Activated CD4-positive, alpha-beta T cell treated with anti-CD3 and anti-CD28 coated beads for 36 hours (primary cell): ENCODE results near the gene CKLF. TPM values are rescaled to one million over a fixed set of nuclear protein-coding genes. Genes with fewer than 3 reads are reported as not detected.

Source experiments
- ATAC-seq: fragments of 200-7000 bp; cut with Tn5 transposase; one replicate; pipeline ENCODE4 v1.10.0; 2021; ENCODE audit warnings: mild to moderate bottlenecking, moderate library complexity
- CTCF ChIA-PET: fragments of 350-600 bp; sonication (Branson Sonifier 250); formaldehyde crosslinking; loops from one replicate; lab custom pipeline; 2021; ENCODE audit warnings: antibody characterized with exemption; lab: Charles Lee
- POLR2A ChIA-PET: fragments of 350-600 bp; sonication (Branson Sonifier 250); formaldehyde crosslinking; loops from one replicate; lab custom pipeline; 2021; ENCODE audit warnings: antibody characterized with exemption, inconsistent platforms; lab: Charles Lee
- DNase-seq: peaks from one replicate; pipeline ENCODE4 v3.0.0-alpha.2; 2020
- H3K27ac Mint-ChIP-seq: one replicate; pipeline ENCODE4 v1.8.0; 2021; ENCODE audit warnings: mixed read lengths
- H3K27me3 Mint-ChIP-seq: one replicate; pipeline ENCODE4 v1.8.0; 2021; ENCODE audit warnings: mixed read lengths
- H3K36me3 Mint-ChIP-seq: one replicate; pipeline ENCODE4 v1.8.0; 2021; ENCODE audit warnings: low read depth, mixed read lengths
- H3K4me1 Mint-ChIP-seq: one replicate; pipeline ENCODE4 v1.8.0; 2021; ENCODE audit warnings: mixed read lengths
- H3K4me3 Mint-ChIP-seq: one replicate; pipeline ENCODE4 v1.8.0; 2021; ENCODE audit warnings: mild to moderate bottlenecking, moderate library complexity, mixed read lengths
- H3K9me3 Mint-ChIP-seq: one replicate; pipeline ENCODE4 v1.8.0; 2021; ENCODE audit warnings: low read depth, mixed read lengths
- intact Hi-C, 2 experiments: fragments of 100-400 bp; cut with DNase I in 1 of 2; cut with micrococcal nuclease in 1 of 2; formaldehyde crosslinking; loops; one replicate each; pipeline versions ENCODE4 v1.14.2 to v1.15.1; 2022 to 2024; cut with DNase I, micrococcal nuclease
- total RNA-seq, 2 experiments: library from RNA; stranded (reverse); gene quantifications; one replicate each; pipeline ENCODE4 v1.2.3, GENCODE V29; 2021

CKLF gene
- total RNA-seq, result 100 to 1,000 TPM in 1 of 2 experiments, 10 to 100 TPM in 1; 93.5 to 122 TPM

- Mint-ChIP-seq H3K4me1 (peaks cover 76% of the 10 kb centered on the region), H3K36me3 (peaks cover 41% of the 10 kb centered on the region), H3K27me3 (no peaks in the 10 kb centered on the region), H3K9me3 (no peaks in the 10 kb centered on the region), H3K4me3 (peak within 1 kb of the TSS; percentile 97), H3K27ac (peak within 1 kb of the TSS; percentile 94)
- ATAC-seq, result peak; percentile 73
- intact Hi-C loops, result loop anchor here (1.0 to 5.0 kb wide), 10 partner anchors 12 to 278 kb away; partner anchors contain the start of genes CMTM3 (in 2 of the 2), CMTM4 (in 1 of the 2), DYNC1LI2 (in 1 of the 2) and NAE1 (in 1 of the 2)
- DNase-seq, result peak; percentile 94
- ChIA-PET POLR2A (interaction anchor here (0.8 to 2.3 kb wide), 3 partner anchors 11 to 145 kb away, joined by 3 to 15 read pairs (median 8); no protein-coding TSS in a partner anchor), CTCF (interaction anchor here (0.7 to 7.2 kb wide), 11 partner anchors 10 to 146 kb away, joined by 3 to 59 read pairs (median 5); partner anchors contain the start of gene CMTM3)
Observed at GRCh38 chr16:66552286-66553177, at the start of gene CKLF. Gene CKLF (plus strand): TSS chr16:66552576. CDS start chr16:66552716, 140 bp downstream.

GRCh38 chr16:66503030-66503429 is 49.3 kb upstream of the CKLF start:
- H3K27me3 Mint-ChIP-seq, result no peaks in the 10 kb centered on the region
- DNase-seq (no peak), ATAC-seq (no peak)
- intact Hi-C loops, result no loop called here
- ChIA-PET CTCF (no interaction called here), POLR2A (no interaction called here)
- H3K9me3 Mint-ChIP-seq, result no peaks in the 10 kb centered on the region
- H3K4me1 Mint-ChIP-seq, result no peaks in the 10 kb centered on the region
- no peak overlapping the region for H3K4me3 Mint-ChIP-seq
- H3K36me3 Mint-ChIP-seq, result no peaks in the 10 kb centered on the region
- no peak overlapping the region for H3K27ac Mint-ChIP-seq

GRCh38 chr16:66503612-66504011 is 48.8 kb upstream of the CKLF start:
- intact Hi-C loops, result no loop called here
- Mint-ChIP-seq H3K27ac (no peak overlapping the region), H3K36me3 (no peaks in the 10 kb centered on the region), H3K27me3 (no peaks in the 10 kb centered on the region), H3K9me3 (no peaks in the 10 kb centered on the region), H3K4me1 (no peaks in the 10 kb centered on the region), H3K4me3 (no peak overlapping the region)
- POLR2A ChIA-PET, result no interaction called here
- CTCF ChIA-PET, result no interaction called here
- ATAC-seq (no peak), DNase-seq (no peak)

GRCh38 chr16:66507731-66508239 is 44.6 kb upstream of the CKLF start:
- no peak overlapping the region for H3K27ac Mint-ChIP-seq
- H3K27me3 Mint-ChIP-seq, result no peaks in the 10 kb centered on the region
- no peaks in the 10 kb centered on the region for H3K36me3 Mint-ChIP-seq
- ATAC-seq (no peak), DNase-seq (no peak)
- no peak overlapping the region for H3K4me3 Mint-ChIP-seq
- ChIA-PET POLR2A (no interaction called here), CTCF (interaction anchor here (0.6 to 1.4 kb wide), 4 partner anchors 13 to 103 kb away, joined by 3 to 7 read pairs (median 3); no protein-coding TSS in a partner anchor)
- H3K9me3 Mint-ChIP-seq, result no peaks in the 10 kb centered on the region
- intact Hi-C loops, result no loop called here
- no peaks in the 10 kb centered on the region for H3K4me1 Mint-ChIP-seq

GRCh38 chr16:66508248-66508913 is 44.0 kb upstream of the CKLF start:
- no peaks in the 10 kb centered on the region for H3K9me3 Mint-ChIP-seq
- no peak for DNase-seq
- ATAC-seq, result peak; percentile 23
- H3K27me3 Mint-ChIP-seq, result no peaks in the 10 kb centered on the region
- no peaks in the 10 kb centered on the region for H3K36me3 Mint-ChIP-seq
- H3K4me3 Mint-ChIP-seq, result no peak overlapping the region
- no peaks in the 10 kb centered on the region for H3K4me1 Mint-ChIP-seq
- intact Hi-C loops, result no loop called here
- H3K27ac Mint-ChIP-seq, result no peak overlapping the region
- ChIA-PET CTCF (interaction anchor here (0.6 to 1.4 kb wide), 5 partner anchors 13 to 103 kb away, joined by 3 to 7 read pairs (median 3); no protein-coding TSS in a partner anchor), POLR2A (no interaction called here)

GRCh38 chr16:66508914-66509496 is 43.4 kb upstream of the CKLF start:
- ATAC-seq, result no peak
- Mint-ChIP-seq H3K27ac (no peak overlapping the region), H3K4me1 (no peaks in the 10 kb centered on the region), H3K4me3 (no peak overlapping the region), H3K36me3 (no peaks in the 10 kb centered on the region), H3K9me3 (no peaks in the 10 kb centered on the region), H3K27me3 (no peaks in the 10 kb centered on the region)
- CTCF ChIA-PET, result interaction anchor here (1.0 to 3.1 kb wide), 4 partner anchors 13 to 104 kb away, joined by 3 to 9 read pairs (median 5); no protein-coding TSS in a partner anchor
- intact Hi-C loops, result no loop called here
- DNase-seq, result no peak
- POLR2A ChIA-PET, result no interaction called here

GRCh38 chr16:66509576-66509975 is 42.8 kb upstream of the CKLF start:
- Mint-ChIP-seq H3K9me3 (no peaks in the 10 kb centered on the region), H3K4me1 (no peaks in the 10 kb centered on the region), H3K4me3 (no peak overlapping the region), H3K27ac (no peak overlapping the region), H3K36me3 (no peaks in the 10 kb centered on the region), H3K27me3 (no peaks in the 10 kb centered on the region)
- ATAC-seq (no peak), DNase-seq (no peak)
- ChIA-PET POLR2A (no interaction called here), CTCF (interaction anchor here (1.0 to 3.1 kb wide), 4 partner anchors 12 to 105 kb away, joined by 3 to 9 read pairs (median 4); no protein-coding TSS in a partner anchor)
- intact Hi-C loops, result no loop called here

GRCh38 chr16:66510298-66510697 is 42.1 kb upstream of the CKLF start:
- peaks cover 5% of the 10 kb centered on the region for H3K4me1 Mint-ChIP-seq
- H3K9me3 Mint-ChIP-seq, result no peaks in the 10 kb centered on the region
- no peak for DNase-seq
- no peaks in the 10 kb centered on the region for H3K27me3 Mint-ChIP-seq
- ATAC-seq, result no peak
- intact Hi-C loops, result no loop called here
- ChIA-PET CTCF (interaction anchor here (0.5 to 3.1 kb wide), 6 partner anchors 8 to 106 kb away, joined by 3 to 9 read pairs (median 4); no protein-coding TSS in a partner anchor), POLR2A (no interaction called here)
- no peak overlapping the region for H3K27ac Mint-ChIP-seq
- no peak overlapping the region for H3K4me3 Mint-ChIP-seq
- peaks cover 1% of the 10 kb centered on the region for H3K36me3 Mint-ChIP-seq

GRCh38 chr16:66510711-66511601 is 41.4 kb upstream of the CKLF start:
- no peak for ATAC-seq
- POLR2A ChIA-PET, result no interaction called here
- intact Hi-C loops, result no loop called here
- Mint-ChIP-seq H3K27ac (no peak overlapping the region), H3K27me3 (no peaks in the 10 kb centered on the region), H3K4me3 (no peak overlapping the region), H3K4me1 (peaks cover 9% of the 10 kb centered on the region), H3K36me3 (peaks cover 1% of the 10 kb centered on the region), H3K9me3 (no peaks in the 10 kb centered on the region)
- no peak for DNase-seq
- CTCF ChIA-PET, result interaction anchor here (0.5 to 3.1 kb wide), 7 partner anchors 9 to 107 kb away, joined by 3 to 9 read pairs (median 4); no protein-coding TSS in a partner anchor

- ATAC-seq (no peak), DNase-seq (no peak)
- H3K27me3 Mint-ChIP-seq, result no peaks in the 10 kb centered on the region
- no peak overlapping the region for H3K27ac Mint-ChIP-seq
- CTCF ChIA-PET, result interaction anchor here (0.9 to 3.1 kb wide), 4 partner anchors 10 to 78 kb away, joined by 3 to 9 read pairs (median 4); no protein-coding TSS in a partner anchor
- no peak overlapping the region for H3K4me3 Mint-ChIP-seq
- no peaks in the 10 kb centered on the region for H3K9me3 Mint-ChIP-seq
- intact Hi-C loops, result loop anchor here in 1 of 2 experiments (1.0 kb wide), 1 partner anchor 78 kb away; no protein-coding TSS in a partner anchor
- POLR2A ChIA-PET, result no interaction called here
- peaks cover 1% of the 10 kb centered on the region for H3K36me3 Mint-ChIP-seq
- peaks cover 17% of the 10 kb centered on the region for H3K4me1 Mint-ChIP-seq
Observed at GRCh38 chr16:66511602-66512271, 40.6 kb upstream of the CKLF start.
